Measurements from ENCODE around the gene ANKRD37. TPM values are rescaled to one million over a fixed set of nuclear protein-coding genes. Genes with fewer than 3 reads are reported as not detected.

Gene ANKRD37
- total RNA-seq, 1 donor from 2014 or later: 16.3 TPM

DNA sequence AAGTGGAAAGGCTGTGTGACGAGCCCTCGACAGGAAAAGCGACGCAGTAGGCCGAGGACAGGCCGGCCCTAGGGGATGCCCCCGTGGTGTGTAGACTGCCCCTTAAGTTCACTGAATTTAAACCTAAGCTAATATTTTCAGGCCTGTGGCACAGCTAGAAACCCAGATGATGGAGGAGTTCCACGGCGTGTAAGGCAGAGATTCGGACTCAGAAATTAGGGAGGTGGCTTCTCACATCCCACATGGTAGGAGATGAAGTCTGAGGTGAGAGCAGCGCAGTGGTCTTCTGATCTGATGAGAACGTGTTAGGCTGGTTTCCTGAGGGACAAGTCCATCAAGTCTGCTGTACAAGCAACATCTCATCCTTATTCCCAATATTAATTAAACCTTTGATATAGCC lies 8.7 kb upstream of the ANKRD37 start:
- DNase-seq (ENCODE audit: low spot score): no peak
- Mint-ChIP-seq H3K27me3 (ENCODE audit: insufficient read depth, low read depth) (peaks cover 6% of the 10 kb centered on the region), H3K27ac (no peak overlapping the region), H3K9me3 (peaks cover 7% of the 10 kb centered on the region), H3K36me3 (peaks cover 2% of the 10 kb centered on the region), H3K4me1 (no peaks in the 10 kb centered on the region), H3K4me3 (no peak overlapping the region)
- H3K4me2 ChIP-seq: no peak overlapping the region
- no peak for TF ChIP-seq CTCF (IDR thresholded peaks at IDR 0.05)
- TF ChIP-seq EZH2phosphoT487 (IDR thresholded peaks at IDR 0.05): no peak
- TF ChIP-seq EZH2 (IDR thresholded peaks at IDR 0.05): no peak
- no peaks in the 10 kb centered on the region for H3K27me3 ChIP-seq
- H3F3A ChIP-seq (ENCODE audit: low read depth): no peaks in the 10 kb centered on the region
- H3K4me1 ChIP-seq: peaks cover 7% of the 10 kb centered on the region
- no peak overlapping the region for H3K9ac ChIP-seq
- no peaks in the 10 kb centered on the region for H3K36me3 ChIP-seq
- no peaks in the 10 kb centered on the region for H4K20me1 ChIP-seq (ENCODE audit: low read depth)
- H3K4me3 ChIP-seq: no peak overlapping the region
- H2AFZ ChIP-seq (replicated peaks): no peak overlapping the region
- H3K27ac ChIP-seq: no peak overlapping the region
- H3K79me2 ChIP-seq (ENCODE audit: low read depth): no peaks in the 10 kb centered on the region
- no peaks in the 10 kb centered on the region for H3K9me3 ChIP-seq (ENCODE audit: low read depth)

DNA sequence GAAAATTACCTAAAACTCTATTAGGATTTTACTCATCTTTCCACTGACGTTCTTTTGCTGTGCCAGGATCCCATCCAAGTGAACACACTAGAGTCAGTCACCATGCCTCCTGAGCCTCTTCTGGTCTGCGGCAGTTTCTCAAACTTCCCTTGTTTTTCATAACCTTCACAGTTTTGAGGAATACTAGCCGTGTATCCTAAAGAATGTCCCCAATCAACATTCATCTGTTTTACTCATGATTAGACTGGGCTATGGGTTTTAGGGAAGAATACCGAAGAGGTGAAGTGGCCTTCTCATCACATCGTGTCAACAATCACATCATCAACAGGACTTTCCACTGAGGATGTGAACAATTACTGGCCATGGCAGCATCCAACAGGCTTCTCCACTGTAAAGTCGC lies 5.7 kb upstream of the ANKRD37 start:
- H3K27ac Mint-ChIP-seq: no peak overlapping the region
- H3K9ac ChIP-seq: no peak overlapping the region
- no peaks in the 10 kb centered on the region for H4K20me1 ChIP-seq (ENCODE audit: low read depth)
- peaks cover 5% of the 10 kb centered on the region for H3K4me1 ChIP-seq
- no peak for DNase-seq (ENCODE audit: low spot score)
- H3F3A ChIP-seq (ENCODE audit: low read depth): peaks cover 15% of the 10 kb centered on the region
- H3K9me3 ChIP-seq (ENCODE audit: low read depth): no peaks in the 10 kb centered on the region
- H3K36me3 ChIP-seq: no peaks in the 10 kb centered on the region
- peaks cover 12% of the 10 kb centered on the region for H3K27me3 ChIP-seq
- no peak overlapping the region for H3K4me2 ChIP-seq
- no peak overlapping the region for H3K4me3 ChIP-seq
- H3K4me1 Mint-ChIP-seq: peaks cover 14% of the 10 kb centered on the region
- no peaks in the 10 kb centered on the region for H3K79me2 ChIP-seq (ENCODE audit: low read depth)
- peaks cover 9% of the 10 kb centered on the region for H3K27me3 Mint-ChIP-seq (ENCODE audit: insufficient read depth, low read depth)
- TF ChIP-seq EZH2 (IDR thresholded peaks at IDR 0.05): no peak
- no peak for TF ChIP-seq CTCF (IDR thresholded peaks at IDR 0.05)
- TF ChIP-seq EZH2phosphoT487 (IDR thresholded peaks at IDR 0.05): no peak
- H3K4me3 Mint-ChIP-seq: no peak overlapping the region
- H3K9me3 Mint-ChIP-seq: peaks cover 7% of the 10 kb centered on the region
- H3K36me3 Mint-ChIP-seq: peaks cover 2% of the 10 kb centered on the region
- H3K27ac ChIP-seq: no peak overlapping the region
- H2AFZ ChIP-seq (replicated peaks): no peak overlapping the region

- Histone ChIP-seq H3K36me3 (no peaks in the 10 kb centered on the region), H3K27ac (no peak overlapping the region), H3K27me3 (peaks cover 12% of the 10 kb centered on the region), H3K9ac (no peak overlapping the region), H3K79me2 (ENCODE audit: low read depth) (no peaks in the 10 kb centered on the region), H3K9me3 (ENCODE audit: low read depth) (no peaks in the 10 kb centered on the region), H3K4me1 (peaks cover 5% of the 10 kb centered on the region), H3F3A (ENCODE audit: low read depth) (peaks cover 24% of the 10 kb centered on the region), H3K4me3 (no peak overlapping the region), H3K4me2 (no peak overlapping the region), H4K20me1 (ENCODE audit: low read depth) (no peaks in the 10 kb centered on the region), H2AFZ (replicated peaks) (no peak overlapping the region)
- H3K9me3 Mint-ChIP-seq: peaks cover 7% of the 10 kb centered on the region
- H3K4me1 Mint-ChIP-seq: peaks cover 16% of the 10 kb centered on the region
- no peak overlapping the region for H3K4me3 Mint-ChIP-seq
- TF ChIP-seq EZH2 (IDR thresholded peaks at IDR 0.05): no peak
- no peak for TF ChIP-seq EZH2phosphoT487 (IDR thresholded peaks at IDR 0.05)
- TF ChIP-seq CTCF (IDR thresholded peaks at IDR 0.05): no peak
- DNase-seq (ENCODE audit: low spot score): no peak
- H3K27me3 Mint-ChIP-seq (ENCODE audit: insufficient read depth, low read depth): peaks cover 5% of the 10 kb centered on the region
- H3K36me3 Mint-ChIP-seq: peaks cover 2% of the 10 kb centered on the region
- H3K27ac Mint-ChIP-seq: no peak overlapping the region
Observed at GRCh38 chr4:185392156-185392555, 4.5 kb upstream of the ANKRD37 start.

Measured in neural progenitor cell (in vitro differentiated cells).